GM12891 (cell line): ENCODE data around the gene MMP1.

Experiments used
- PAX5 ChIP-seq: IDR thresholded peaks from 2 replicates; pipeline ENCODE4 v1.6.1; 2011; ENCODE audit warnings: low read length, moderate library complexity, mild to moderate bottlenecking; ENCODE audit not compliant: insufficient read depth, severe bottlenecking
- POLR2A ChIP-seq: IDR thresholded peaks from 2 replicates; pipeline ENCODE4 v1.6.1; 2011; ENCODE audit warnings: low read depth, low read length, control low read depth
- POLR2AphosphoS5 ChIP-seq: IDR thresholded peaks from 2 replicates; pipeline ENCODE4 v1.6.1; 2011; ENCODE audit warnings: low read depth, low read length, control low read depth
- SPI1 ChIP-seq: IDR thresholded peaks from 2 replicates; pipeline ENCODE4 v1.6.1; 2011; ENCODE audit warnings: low read depth, low read length, control low read depth
- TAF1 ChIP-seq: IDR thresholded peaks from 2 replicates; pipeline ENCODE4 v1.6.1; 2011; ENCODE audit warnings: low read depth, low read length, control low read depth

- TF ChIP-seq POLR2A (no peak), POLR2AphosphoS5 (no peak), TAF1 (no peak), SPI1 (no peak), PAX5 (no peak)
These were observed 33.8 kb upstream of the MMP1 start for GRCh38 chr11:102831489-102832440.
